NB4 (cell line): Measurements from ENCODE around the gene MAD1L1.

ENCODE experiments used
- DNase-seq: peaks from one replicate; pipeline ENCODE4 v3.0.0; 2010; ENCODE audit warnings: low read depth
- H3K4me3 ChIP-seq: one replicate; pipeline ENCODE4 v1.5.1; 2011; ENCODE audit warnings: mild to moderate bottlenecking, low read depth, low read length, moderate library complexity
- MYC ChIP-seq: IDR thresholded peaks from 2 replicates; pipeline ENCODE4 v1.6.1; 2011; ENCODE audit warnings: low read depth, low read length
- POLR2A ChIP-seq: IDR thresholded peaks from 2 replicates; pipeline ENCODE4 v1.6.1; 2011; ENCODE audit warnings: mild to moderate bottlenecking; ENCODE audit not compliant: insufficient read length; ENCODE audit errors: extremely low read depth
- TF ChIP-seq, protein P1 (sequence below): IDR thresholded peaks from 2 replicates; pipeline ENCODE4 v1.6.1; 2011; ENCODE audit warnings: low read depth, low read length
- TF ChIP-seq, protein P2 (sequence below): IDR thresholded peaks from one replicate; pipeline ENCODE4 v1.5.1; 2012; ENCODE audit warnings: low read depth, low read length

The MAD1L1 gene

GRCh38 chr7:1893036-1893435, 339.7 kb downstream of the MAD1L1 start:
- H3K4me3 ChIP-seq: no peak overlapping the region
- no peak for DNase-seq
- TF ChIP-seq, protein P1, sequence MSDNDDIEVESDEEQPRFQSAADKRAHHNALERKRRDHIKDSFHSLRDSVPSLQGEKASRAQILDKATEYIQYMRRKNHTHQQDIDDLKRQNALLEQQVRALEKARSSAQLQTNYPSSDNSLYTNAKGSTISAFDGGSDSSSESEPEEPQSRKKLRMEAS: no peak
- TF ChIP-seq POLR2A (no peak), MYC (no peak)
- TF ChIP-seq, protein P2, sequence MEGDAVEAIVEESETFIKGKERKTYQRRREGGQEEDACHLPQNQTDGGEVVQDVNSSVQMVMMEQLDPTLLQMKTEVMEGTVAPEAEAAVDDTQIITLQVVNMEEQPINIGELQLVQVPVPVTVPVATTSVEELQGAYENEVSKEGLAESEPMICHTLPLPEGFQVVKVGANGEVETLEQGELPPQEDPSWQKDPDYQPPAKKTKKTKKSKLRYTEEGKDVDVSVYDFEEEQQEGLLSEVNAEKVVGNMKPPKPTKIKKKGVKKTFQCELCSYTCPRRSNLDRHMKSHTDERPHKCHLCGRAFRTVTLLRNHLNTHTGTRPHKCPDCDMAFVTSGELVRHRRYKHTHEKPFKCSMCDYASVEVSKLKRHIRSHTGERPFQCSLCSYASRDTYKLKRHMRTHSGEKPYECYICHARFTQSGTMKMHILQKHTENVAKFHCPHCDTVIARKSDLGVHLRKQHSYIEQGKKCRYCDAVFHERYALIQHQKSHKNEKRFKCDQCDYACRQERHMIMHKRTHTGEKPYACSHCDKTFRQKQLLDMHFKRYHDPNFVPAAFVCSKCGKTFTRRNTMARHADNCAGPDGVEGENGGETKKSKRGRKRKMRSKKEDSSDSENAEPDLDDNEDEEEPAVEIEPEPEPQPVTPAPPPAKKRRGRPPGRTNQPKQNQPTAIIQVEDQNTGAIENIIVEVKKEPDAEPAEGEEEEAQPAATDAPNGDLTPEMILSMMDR: no peak

DNA sequence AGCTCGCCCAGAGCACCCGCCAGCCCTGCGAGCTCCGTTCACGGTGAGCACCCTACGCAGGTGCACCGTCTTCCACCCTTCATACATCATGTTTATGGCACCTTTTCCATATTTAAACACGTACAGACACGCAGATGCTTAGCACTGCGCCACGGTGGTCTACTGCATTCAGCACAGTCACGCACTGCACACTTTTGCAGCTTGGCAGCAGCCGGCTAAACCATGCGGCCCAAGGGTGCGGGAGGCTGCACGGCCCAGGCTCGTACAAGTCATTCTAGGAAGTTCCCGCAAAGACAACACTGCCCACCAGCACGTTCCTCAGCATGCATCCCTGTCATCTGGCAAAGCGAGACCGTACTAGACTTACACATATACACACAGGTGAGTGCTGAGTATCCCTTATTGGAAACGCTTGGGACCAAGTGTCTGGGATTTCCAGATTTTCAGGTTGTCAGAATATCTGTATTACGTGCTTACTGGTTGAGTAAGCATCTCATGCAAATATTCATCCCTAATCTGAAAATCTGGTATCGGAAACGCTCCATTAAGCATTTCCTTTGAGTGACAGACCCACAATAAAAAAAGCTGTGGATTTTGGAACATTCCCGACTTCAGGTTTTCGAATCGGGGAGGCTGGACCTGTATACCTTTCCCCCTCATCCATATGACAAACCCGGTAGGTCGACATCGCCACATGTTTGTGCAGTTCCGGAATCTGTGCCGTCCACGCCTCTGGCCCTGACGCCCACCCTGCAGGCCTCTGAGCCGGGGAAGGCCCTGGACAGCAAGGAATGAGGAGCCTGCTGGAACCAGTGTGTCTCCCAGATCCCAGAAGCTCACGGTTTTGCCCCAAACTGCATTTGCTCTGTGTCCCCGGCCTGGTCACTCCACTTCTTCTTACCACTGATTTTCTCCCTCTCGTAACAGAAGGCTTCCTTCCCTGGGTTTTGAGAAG, 340.5 kb downstream of the MAD1L1 start:
- TF ChIP-seq MYC (no peak), POLR2A (no peak)
- TF ChIP-seq, protein P2: no peak
- TF ChIP-seq, protein P1: no peak
- H3K4me3 ChIP-seq: no peak overlapping the region

DNA sequence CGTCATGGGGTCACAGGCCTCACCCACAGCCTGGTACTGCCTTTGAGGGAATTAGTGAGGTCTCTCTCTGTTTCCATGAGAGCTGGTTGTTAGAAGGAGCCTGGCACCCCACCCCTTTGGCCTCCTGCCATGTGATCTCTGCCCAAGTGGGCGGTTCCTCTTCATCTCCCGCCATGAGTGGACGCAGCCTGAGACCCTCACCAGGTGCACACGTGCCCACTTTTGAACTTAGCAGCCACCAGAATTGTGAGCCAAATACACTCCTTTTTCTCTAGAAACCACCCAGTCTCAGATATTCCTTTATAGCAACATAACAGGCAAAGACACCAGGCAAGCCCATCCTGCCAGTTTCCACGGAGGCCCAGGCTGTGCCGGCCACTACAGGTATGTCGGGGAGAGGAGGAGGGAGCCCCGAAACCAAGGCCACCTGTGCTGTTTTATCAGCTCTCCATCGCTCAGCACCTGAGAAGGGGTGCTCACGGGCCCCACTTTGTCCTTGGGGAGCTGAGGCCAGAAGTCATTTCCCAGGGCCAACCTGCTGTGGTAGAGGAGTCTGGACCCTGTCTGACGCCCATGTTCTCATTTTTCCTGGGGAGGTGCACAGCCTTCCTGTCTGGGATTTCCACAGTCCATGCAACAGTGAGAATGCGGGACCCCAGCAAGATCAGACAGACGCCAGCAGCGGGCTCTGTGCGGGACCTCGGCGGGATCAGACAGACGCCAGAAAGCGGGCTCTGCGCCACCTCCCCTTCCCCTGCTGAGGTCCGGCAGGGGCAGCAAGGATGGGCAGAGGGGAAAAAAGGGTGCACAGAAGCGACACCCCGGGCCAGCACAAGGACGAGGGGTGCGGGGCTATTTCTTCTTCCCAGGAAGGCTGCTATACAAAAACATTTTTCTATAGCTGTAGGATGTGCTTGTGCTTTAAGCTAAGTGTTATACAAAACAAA, 342.2 kb downstream of the MAD1L1 start:
- TF ChIP-seq, protein P2: no peak
- TF ChIP-seq MYC: no peak
- TF ChIP-seq, protein P1: no peak
- no peak for TF ChIP-seq POLR2A
- no peak overlapping the region for H3K4me3 ChIP-seq
- DNase-seq: no peak

More for the DNA sequence above, 340.5 kb downstream of the MAD1L1 start:
- DNase-seq: no peak

- no peak overlapping the region for H3K4me3 ChIP-seq
- DNase-seq: no peak
- no peak for TF ChIP-seq MYC
- TF ChIP-seq, protein P1: no peak
- TF ChIP-seq POLR2A: no peak
- TF ChIP-seq, protein P2: no peak
These were observed 343.1 kb downstream of the MAD1L1 start for GRCh38 chr7:1889556-1890181.

DNA sequence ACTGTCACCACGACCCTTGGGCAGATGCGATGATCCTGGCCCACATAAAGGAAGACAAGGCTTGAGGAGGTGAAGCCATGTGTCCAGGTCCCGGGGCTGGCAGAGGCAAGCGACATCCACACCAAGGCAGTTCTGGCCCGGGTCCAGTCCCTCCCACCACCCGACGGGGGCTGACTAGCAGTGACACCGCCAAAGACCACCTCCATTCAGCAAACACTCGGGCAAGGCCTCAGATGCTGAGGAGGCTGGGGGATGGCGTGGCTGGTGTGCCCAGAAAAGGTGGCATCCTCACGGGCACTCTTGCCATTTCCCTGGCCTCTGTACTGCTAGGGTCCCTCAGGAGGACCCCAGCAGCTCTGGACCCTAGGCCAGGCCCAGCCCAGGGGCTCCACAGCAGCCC, 343.7 kb downstream of the MAD1L1 start:
- no peak for DNase-seq
- TF ChIP-seq MYC (no peak), POLR2A (no peak)
- TF ChIP-seq, protein P1: no peak
- TF ChIP-seq, protein P2: no peak
- H3K4me3 ChIP-seq: no peak overlapping the region
